DOHH2 (cell line): ENCODE results near the gene ITPK1.

Source experiments
- CTCF ChIP-seq: fragments of 200-600 bp; sonication (generic); IDR thresholded peaks from one replicate; pipeline ENCODE4 v1.5.1; 2014; ENCODE audit warnings: antibody characterized with exemption, mild to moderate bottlenecking, low read depth, low read length; ENCODE audit not compliant: poor library complexity, severe bottlenecking
- EZH2phosphoT487 ChIP-seq: fragments of 200-600 bp; sonication (generic); IDR thresholded peaks from 2 replicates; pipeline ENCODE4 v1.6.1; 2017; ENCODE audit warnings: borderline replicate concordance, mild to moderate bottlenecking, antibody characterized with exemption, low read length, moderate library complexity, mixed read lengths

DNA sequence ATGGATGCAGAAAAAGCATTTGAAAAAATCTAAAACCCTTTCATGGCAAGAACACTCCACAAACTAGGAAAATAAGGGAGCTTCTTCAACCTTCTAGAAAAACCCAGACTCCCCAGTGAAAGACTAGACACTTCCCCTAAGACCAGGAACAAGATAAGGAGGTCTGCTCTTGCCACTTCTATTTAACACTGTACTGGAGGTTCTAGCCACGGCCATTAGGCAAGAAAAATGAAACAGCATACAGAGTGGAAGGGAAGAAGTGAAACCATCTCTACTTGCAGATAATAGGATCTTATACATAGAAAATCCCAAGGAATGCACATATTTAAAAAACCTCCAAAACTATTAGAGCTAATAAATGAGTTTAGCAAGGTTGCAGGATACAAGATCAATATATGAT is 150.4 kb downstream of the ITPK1 start:
- no peak for TF ChIP-seq CTCF
- no peak for TF ChIP-seq EZH2phosphoT487
